Left lobe of liver (tissue), 2 donors: ENCODE data around the gene POLR3K. TPM values are rescaled to one million over a fixed set of nuclear protein-coding genes. Genes with fewer than 3 reads are reported as not detected.

Experiments used
- ATAC-seq: fragments of 200-7000 bp; cut with Tn5 transposase; one replicate; pipeline ENCODE4 v1.9.1; 2020; ENCODE audit warnings: mild to moderate bottlenecking, moderate library complexity
- DNase-seq: peaks from one replicate; pipeline ENCODE4 v3.0.0-alpha.2; 2020; ENCODE audit warnings: low spot score
- total RNA-seq: library from RNA; stranded (reverse); gene quantifications from one replicate; pipeline ENCODE4 v1.2.1, GENCODE V29; 2021
- donor health status: DM: no; HTN: no; CAD: no; lungs with moderate emphysema.
- donor health status: DM: no; HTN: yes; CAD: no.

Gene POLR3K
- total RNA-seq, 1 donor from 2014 or later = 5.1 TPM

DNA sequence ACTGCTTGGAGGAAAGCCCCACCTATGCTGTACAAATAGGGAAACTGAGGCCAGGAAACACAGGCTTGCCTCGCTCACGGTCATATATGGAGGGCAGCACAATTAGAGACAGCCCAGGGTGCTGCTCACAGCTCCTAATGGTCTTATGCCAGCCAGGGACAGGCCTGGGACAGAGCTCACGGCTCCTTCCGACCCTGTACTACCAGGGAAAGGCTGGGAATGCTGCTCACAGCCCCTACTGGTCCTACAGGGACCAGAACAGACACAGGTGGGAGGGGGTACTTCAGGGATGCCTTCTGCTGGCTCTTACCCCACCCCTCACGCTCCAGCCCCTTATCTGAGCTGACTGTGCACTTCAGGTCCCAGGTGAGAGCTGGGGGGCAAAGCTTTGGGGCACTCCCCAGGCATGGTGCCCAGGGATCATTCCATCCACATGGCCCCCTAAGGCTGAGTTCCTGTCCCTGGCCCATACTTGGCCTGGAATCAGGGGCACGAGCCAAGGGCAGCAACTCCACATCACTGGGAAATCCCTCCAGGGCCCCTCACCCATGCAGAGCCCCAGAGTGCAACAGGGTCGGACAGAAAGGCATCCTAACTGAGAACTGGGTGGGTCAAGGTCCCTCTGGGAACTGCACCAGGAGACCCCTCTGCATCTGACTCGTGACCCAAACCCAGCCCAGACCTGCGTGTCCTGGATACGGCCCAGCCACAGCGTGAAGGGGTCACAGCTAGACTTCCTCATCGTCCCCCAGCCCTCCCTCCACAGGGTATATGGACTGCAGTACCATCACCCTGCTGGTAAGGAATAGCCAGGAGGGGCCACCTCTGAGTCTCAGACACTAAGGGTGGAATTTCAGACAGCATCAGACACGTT is 13.1 kb upstream of the POLR3K start:
- ATAC-seq (no peak), DNase-seq (no peak)

DNA sequence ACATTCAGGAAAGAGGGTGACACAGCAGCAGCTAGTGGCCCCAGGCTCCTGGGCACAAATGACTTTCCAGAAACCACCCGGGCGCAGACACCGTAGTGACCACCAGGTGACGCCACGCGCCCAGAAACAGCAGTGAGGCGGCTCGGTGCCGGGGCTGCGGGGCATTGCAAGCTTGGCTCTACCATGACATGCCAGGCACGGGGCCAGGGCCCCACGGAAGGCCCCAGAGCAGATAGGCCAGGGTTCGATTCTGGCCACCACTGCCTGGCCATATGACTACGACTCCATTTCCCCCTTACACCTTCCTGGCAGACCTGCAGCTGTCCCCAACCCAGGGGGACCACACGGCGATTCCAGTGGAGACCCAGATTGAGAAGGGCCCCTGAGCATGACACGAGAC is 12.3 kb upstream of the POLR3K start:
- DNase-seq (peak; percentile 83), ATAC-seq (peak; percentile 86)

DNA sequence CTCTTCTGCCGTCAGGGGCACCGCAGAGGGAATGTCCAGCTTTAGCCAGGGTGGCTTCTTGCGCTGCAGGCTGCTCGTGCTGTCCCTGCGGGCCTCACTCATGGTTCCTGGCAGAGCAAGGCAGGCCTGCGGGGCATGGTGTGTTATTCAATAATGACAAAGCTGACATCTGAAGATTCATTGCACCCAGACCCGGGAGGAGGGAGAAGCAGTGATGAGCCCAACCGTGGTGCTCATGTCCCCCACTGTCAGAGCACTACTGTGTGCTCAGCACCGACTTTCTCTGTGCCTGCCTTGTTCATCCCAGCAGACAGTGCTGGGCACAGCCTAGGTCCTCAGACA is 11.5 kb upstream of the POLR3K start:
- DNase-seq (no peak), ATAC-seq (no peak)

DNA sequence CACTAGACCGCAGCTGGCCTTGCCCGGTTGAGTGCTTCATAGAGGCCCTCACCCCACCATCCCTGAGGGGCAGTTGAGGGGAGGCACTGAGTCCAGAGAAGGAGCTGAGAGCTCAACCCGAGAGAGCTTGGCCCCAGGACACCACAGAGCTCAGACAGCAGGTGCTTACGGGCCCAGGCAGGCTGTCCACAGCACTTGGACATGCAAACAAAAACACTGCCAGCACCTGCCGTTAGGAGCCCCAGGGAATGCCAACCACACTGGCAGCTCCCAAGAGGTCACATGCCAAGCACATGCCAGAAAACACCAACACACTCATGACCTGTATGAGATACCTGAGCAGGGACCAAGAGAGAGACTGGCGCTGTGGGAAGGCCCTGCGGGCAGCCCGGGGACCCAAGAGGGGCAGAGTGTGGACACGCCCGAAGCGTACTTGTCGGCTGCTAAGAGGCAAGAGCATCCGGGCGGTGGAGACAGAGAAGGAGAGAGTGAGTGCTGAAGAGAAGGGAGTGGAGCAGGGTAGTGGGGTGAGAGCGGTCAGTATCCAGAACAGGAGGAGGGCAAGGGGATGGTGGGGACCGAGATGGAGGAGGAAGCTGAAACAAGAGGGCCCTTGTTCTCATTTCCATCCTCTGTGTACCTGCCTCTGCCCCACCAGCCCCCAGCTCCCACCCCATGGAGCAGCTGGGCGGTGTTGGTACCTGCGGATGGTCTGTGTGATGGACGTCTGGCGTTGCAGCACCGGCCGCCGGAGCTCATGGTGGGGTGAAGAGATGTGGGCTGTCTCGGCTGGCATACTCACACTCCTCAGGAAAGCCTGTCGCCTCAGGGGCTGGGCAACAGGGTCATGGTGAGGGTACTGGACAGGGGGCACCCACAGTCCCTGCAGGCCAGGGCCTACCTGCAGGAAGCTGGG is 10.8 kb upstream of the POLR3K start:
- DNase-seq (peak; percentile 63), ATAC-seq (peak; percentile 61)

DNA sequence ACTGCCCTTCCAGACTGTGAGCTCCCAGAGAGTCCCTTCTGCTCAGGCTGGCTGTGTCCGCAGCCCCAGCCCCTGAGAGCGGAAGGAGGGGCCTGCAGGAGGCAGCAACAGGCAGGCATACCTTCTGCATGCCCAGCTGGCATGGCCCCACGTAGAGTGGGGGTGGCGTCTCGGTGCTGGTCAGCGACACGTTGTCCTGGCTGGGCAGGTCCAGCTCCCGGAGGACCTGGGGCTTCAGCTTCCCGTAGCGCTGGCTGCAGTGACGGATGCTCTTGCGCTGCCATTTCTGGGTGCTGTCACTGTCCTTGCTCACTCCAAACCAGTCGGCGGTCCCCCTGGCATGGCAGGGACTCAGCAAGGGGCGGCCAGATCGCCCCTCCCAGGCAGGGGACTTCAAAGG is 10.1 kb upstream of the POLR3K start:
- DNase-seq = no peak
- ATAC-seq = no peak

DNA sequence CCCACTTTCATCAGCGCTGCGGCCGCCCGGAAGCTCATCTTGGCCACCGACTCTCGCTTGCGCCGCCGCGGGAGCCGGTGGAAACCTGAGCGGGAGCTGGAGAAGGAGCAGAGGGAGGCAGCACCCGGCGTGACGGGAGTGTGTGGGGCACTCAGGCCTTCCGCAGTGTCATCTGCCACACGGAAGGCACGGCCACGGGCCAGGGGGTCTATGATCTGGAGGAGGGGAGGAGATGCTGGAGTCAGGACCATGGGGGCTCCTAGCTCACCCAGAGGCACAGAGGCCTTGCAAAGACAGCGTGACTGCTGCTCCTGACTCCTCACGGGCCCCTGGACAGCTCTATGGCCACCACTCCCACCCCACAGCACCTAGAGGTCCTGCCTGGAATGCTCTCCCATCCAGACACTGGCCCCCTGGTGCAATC is 9.6 kb upstream of the POLR3K start:
- ATAC-seq (no peak), DNase-seq (no peak)

DNA sequence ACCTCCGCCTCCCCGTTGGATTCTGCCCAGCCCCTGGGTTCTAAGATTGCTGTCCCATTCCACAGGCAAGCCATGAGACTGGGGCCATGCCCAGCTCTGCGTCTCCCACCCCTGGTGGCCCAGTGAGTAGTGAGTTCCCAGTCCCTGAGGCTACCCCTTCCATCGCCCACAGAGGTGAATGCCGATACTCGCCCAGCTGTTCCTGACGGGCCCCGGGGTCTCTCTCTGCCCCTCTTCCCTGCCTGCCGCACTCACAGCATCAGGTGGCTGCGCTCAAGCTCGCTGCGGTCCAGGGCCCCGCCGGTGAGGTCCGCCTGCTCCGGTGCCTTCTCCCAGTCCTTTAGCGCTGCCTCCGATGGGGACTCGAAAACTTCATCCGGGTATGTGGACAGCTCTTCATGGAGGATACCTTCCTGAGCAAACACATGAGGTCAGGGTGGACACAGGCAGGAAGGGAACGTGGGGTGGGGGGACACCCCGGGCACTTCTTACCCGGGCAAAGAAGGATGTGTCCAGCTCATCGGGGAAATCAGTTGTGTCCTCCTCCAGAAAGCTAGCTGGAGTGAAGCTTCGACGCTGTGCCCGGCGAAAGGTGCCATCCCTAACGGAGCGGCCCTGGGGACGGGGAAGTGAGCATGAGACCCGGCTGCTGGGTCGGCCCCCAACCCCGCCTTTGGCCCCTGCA is 9.0 kb upstream of the POLR3K start:
- DNase-seq = no peak
- no peak for ATAC-seq

DNA sequence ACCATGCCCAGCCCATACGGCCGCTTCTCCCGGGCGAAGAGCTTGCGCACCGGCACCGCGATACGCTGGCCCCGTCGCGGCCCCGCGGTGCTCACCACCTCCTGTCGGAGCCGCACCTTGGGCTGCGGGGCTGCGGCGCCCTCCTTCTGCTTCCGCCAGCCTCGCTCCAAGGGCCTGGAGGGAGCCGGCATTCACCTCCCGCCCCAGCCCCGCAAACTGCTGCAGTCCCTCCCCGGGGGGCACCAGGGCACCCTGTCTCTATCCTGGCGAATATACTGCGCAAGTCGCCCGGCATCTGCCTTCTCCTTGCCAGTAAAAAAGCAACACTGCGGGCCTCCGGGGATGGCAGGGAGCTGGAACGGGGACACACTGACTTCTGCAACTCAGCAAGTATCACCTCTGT is 8.5 kb upstream of the POLR3K start:
- ATAC-seq (no peak), DNase-seq (no peak)

DNA sequence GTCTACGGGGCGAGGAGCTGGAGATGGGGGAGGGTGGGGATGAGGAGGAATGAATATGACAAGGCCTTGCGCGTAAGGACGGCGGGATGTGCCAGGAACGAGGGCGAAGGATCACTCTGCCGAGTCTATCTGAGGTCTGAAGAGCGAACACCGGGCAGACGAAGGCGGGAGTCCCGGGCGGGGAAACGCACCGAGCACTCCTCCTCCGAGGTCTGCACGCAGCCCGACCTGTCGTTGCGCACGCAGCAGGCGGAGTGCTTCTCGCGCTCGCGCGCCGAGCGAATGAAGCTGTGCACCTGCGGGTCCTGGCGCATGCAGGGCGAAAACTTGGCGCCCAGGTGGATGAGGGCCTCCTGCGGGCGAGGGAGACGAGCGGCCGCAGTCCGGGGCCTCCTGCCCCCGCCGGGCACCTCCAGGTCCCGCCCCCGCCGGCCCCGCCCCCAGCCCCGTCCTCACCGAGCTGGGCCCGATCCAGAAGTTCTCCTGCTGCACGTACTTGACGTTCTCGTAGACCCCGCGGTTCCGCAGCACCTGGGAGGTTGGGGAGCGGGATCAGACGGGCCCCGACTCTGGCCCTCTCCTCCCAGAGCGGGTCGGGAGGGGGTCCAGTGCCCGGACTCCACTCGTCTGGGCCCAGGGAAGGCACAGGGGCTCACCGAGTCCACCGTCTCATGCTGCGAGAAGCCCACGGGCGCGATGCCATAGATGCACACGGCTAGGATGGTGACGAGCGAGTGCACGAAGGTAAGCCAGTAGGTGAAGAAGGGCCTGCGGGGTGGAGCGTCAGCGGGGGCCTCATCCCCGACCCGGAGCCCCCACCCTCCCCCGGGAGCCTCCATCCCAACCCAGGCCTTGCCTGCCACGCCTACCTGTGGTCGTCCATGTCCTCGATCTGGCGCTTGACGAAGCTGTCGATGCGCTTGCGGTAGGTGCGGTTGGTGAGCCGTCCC is 7.8 kb upstream of the POLR3K start:
- ATAC-seq (no peak), DNase-seq (no peak)

DNA sequence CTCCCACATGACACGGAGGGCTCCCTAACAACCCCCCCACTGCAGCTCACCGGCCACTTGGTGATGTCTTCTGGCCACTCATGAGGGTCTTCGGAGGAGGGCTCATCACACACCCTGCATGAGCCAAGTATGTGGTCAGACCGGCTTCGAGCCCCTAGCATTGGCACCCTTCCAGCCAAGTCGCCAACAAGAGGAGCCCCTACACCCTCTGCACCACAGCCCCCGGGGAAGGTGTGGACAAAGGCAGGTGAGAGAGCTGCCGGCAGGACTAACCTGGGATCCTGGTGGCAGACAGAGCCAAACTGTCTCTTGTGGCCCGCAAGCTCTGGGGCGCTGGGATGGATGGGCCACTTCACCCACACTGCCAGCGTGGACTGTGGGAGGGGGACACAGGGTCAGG is 6.8 kb upstream of the POLR3K start:
- ATAC-seq (no peak), DNase-seq (no peak)

DNA sequence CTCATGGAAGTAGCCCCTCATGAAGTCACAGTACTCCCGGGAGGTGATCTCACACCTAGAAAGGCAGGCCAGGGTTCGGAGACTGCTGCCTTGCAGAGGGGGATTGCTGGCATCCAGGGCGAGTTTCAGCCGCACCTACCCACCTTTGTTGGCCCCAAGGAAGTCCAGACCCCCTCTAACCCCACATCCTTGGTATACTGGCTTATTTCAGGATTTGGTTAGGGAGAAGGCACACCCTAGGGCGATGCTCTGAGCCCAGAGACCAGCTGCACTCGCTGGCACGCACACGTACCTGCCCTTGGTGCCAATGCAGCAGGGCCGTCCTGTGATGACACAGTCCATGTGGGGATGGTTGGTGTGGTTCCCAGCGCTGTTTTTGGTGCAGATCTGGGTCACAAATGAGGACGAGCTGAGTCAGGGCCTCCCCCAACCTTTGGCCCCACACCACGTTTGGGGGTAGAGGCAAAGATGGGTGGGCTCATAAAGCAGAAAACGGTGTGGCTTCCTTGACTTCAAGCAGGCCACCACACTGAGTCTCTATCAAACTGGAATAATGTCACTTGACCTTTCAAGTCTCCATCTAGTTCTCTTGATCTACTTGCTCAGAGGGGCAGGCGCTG is 6.1 kb upstream of the POLR3K start:
- ATAC-seq = no peak
- no peak for DNase-seq

DNA sequence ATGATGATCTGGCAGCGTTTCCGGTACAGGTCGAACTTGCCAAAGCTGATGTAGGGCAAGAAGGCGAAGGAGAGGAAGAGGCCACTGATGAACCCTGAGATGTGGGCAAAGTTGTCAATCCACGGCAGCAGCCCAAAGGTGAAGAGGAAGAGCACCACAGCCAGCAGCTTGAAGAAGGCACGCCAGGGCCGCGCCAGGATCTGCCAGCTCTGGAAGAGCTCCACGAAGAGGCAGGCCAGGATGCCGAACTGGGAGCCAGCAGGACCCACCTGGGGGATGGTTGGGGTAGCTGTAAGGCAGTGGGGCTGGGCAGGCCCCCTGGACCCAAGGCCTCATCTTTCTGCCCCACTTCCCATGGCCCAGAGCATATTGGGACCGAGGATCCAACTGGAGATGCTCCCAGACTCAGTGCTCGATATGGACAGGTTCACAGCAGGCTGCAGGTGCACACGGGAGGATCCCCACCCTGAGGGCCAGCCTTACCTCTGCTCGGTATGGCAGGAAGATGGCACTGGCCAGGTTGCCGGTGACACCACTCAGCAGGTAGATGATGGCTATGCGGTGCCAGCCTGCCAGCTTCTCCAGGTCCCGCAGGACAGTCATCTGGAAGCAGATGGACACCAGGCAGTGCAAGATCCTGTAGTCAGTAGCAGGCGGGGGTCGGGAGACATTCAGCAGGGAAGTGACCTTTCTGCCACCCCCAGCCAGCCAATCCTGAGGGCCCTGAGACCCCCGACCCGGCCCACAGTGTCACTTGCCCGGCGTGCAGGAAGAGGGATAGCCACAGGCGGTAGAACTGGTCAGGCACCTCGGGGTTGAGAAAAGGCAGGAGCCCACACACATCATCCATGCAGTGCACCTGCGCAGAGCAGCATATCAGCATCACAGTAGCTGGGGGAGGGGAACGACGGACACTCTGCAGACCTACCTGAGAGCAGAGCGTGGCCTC is 5.4 kb upstream of the POLR3K start:
- DNase-seq (no peak), ATAC-seq (no peak)

DNA sequence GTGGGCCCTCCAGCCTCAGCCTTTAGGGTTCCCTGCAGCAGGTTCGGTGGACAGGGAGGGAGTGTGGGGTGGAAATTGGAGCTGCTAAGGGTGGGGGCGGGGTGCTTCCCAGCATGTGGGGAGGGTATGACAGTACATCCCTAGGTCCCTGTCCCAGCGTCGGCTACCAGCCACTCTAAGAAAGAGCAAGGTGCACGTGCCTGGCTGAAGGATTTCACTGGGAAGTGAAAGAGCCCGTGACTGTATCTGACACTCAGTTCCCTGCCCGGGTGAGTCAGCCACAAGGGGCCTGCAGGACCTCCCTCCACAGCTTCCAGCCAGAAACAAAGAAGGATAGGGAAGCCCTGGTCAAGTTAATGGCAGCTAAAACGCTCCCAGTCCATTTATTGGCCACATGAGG is 4.3 kb upstream of the POLR3K start:
- DNase-seq (no peak), ATAC-seq (no peak)

DNA sequence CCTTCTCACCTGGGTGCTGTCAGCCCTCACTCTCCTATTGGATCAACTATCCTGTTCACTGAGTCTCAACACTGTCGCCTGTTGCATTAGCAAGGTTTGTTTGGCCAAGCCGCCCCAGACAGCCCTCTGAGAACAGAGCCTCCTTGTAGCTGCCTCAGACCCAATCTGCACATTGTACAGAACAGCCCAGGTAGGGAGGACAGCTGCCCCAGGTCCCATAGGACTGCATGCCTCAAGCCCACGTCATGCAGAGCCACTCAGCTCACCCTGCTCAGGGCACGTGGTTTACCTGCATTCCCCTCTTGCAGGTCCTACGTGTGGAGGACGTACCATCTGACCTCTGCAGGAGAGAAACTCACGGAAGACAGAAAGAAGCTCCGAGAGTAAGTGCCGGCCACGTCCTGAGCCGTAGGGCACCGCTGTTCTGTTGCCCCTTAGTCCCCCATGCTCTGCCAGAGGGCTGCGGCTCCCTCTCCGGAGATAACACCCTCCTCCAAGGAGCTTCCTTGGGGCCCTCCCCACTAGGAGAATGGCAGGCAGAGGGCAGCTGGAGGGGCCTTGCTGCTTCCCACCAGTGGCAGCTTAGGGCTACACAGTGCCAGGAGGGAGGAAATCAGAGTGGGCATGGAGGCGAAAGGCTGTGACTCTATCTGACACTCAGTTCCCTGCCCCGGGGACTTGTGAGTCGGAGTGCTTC is 3.0 kb upstream of the POLR3K start:
- DNase-seq = no peak
- ATAC-seq = no peak

DNA sequence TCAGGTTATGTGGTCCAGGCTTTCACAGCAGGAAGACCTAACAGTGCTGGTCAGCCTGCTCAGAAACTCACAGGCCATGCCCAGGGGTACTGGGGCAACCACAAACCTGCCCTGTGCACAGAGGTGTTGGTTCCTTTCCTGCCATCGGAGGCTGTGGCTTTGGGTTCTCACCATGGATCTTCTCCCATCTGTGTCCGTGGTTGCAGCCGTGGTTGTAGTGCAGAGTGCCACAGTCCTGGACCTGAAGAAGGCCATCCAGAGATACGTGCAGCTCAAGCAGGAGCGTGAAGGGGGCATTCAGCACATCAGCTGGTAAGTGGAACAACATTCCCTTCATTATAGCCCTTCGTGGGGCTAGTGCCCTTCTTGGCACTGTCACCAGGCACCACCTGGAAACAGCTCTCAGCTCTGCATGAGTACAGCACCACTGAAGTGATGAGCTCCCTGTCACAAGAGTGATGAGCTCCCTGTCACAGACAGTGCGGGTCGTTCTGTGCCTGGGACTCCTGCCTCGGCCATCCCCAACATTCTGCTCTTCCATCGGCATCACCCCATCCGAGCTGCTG is 2.2 kb upstream of the POLR3K start:
- no peak for DNase-seq
- ATAC-seq = no peak

DNA sequence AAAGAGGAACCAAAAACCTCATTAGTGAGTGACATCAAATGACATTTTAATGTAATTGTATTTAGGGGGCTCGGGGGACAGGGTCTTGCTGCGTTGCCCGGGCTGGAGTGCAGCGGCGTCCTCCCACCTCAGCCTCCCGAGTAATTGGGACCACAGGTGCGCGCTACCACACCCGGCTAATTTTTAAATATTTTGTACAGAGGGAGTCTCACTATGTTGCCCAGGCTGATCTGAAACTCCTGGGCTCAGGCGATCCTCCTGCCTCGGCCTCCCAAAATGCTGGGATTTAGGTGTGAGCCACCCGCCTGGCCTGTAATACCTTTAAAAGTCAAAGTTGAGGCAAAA is 801 bp upstream of the POLR3K start:
- no peak for DNase-seq
- no peak for ATAC-seq

DNA sequence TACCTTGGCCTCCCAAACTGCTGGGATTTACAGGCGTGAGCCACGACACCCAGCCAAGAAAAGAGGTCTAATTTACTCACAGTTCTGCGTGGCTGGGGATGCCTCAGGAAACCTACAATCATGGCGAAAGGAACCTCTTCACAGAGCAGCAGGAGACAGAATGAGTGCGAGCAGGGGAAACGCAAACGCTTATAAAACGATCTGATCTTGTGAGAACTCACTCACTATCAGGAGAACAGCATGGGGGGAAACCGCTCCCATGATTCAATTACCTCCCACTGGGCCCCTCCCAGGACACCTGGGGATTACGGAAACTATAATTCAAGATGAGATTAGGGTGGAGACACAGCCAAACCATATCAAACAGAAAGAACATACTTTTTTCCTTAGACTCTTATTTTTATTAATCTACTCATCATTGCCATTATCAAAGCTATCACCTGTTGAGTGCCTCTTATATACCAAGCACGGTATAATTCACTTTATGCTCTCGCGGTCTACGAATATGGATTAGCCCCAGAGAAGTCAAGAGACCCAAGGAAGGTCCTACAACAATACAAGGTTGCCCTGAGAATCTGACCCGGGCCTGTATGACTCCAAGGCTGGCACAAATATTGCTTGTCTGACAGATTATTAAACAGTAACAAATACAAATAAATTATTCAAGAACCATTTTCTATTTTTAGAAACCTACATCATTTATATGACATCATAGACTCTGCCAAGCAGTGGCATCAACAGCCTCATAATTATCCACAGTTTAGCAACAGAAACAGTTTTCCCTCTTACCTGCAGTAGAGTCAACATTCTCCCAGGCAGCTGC is 2.4 kb downstream of the POLR3K start:
- ATAC-seq (no peak), DNase-seq (no peak)
